Smooth muscle cell (in vitro differentiated cells): ENCODE measurements around the gene TOX2. TPM values are rescaled to one million over a fixed set of nuclear protein-coding genes. Genes with fewer than 3 reads are reported as not detected.

ENCODE experiments used
- DNase-seq: peaks from one replicate; lab custom pipeline; 2025; ENCODE audit not compliant: unreplicated experiment; lab: John Stamatoyannopoulos, UW
- H2AFZ ChIP-seq: fragments of 200-600 bp; sonication (generic); 2 replicates; pipeline ENCODE4 v1.6.0; 2016; ENCODE audit warnings: antibody characterized with exemption, low read depth, mild to moderate bottlenecking
- H3F3A ChIP-seq: fragments of 200-600 bp; sonication (generic); 2 replicates; pipeline ENCODE4 v1.6.0; 2017; ENCODE audit warnings: antibody characterized with exemption, low read depth
- H3K27ac ChIP-seq: fragments of 200-600 bp; sonication (generic); 2 replicates; pipeline ENCODE4 v1.5.1; 2016; ENCODE audit warnings: low read depth, mild to moderate bottlenecking
- H3K27me3 ChIP-seq: fragments of 200-600 bp; sonication (generic); 2 replicates; pipeline ENCODE4 v1.6.1; 2016; ENCODE audit warnings: low read depth, mild to moderate bottlenecking
- H3K36me3 ChIP-seq: fragments of 200-600 bp; sonication (generic); 2 replicates; pipeline ENCODE4 v1.5.1; 2016; ENCODE audit warnings: low read depth
- H3K4me1 ChIP-seq: fragments of 200-600 bp; sonication (generic); 2 replicates; pipeline ENCODE4 v1.5.1; 2016; ENCODE audit warnings: low read depth
- H3K4me2 ChIP-seq: fragments of 200-600 bp; sonication (generic); 2 replicates; pipeline ENCODE4 v1.6.0; 2016; ENCODE audit warnings: mild to moderate bottlenecking
- H3K4me3 ChIP-seq: fragments of 200-600 bp; sonication (generic); 2 replicates; pipeline ENCODE4 v1.5.1; 2016; ENCODE audit warnings: mild to moderate bottlenecking
- H3K79me2 ChIP-seq: fragments of 200-600 bp; sonication (generic); 2 replicates; pipeline ENCODE4 v1.6.0; 2016; ENCODE audit warnings: low read depth, mild to moderate bottlenecking
- H3K9ac ChIP-seq: fragments of 200-600 bp; sonication (generic); 2 replicates; pipeline ENCODE4 v1.6.0; 2016; ENCODE audit warnings: low read depth
- H3K9me3 ChIP-seq: fragments of 200-600 bp; sonication (generic); replicated peaks from 2 replicates; pipeline ENCODE4 v1.5.1; 2016; ENCODE audit warnings: low read depth
- H4K20me1 ChIP-seq: fragments of 200-600 bp; sonication (generic); 2 replicates; pipeline ENCODE4 v1.6.0; 2016; ENCODE audit warnings: low read depth
- WGBS: methylation state at CpG from one replicate; pipeline ENCODE4 v1.1.7; 2016; ENCODE audit warnings: low lambda C conversion rate; 5-methylcytosine and 5-hydroxymethylcytosine counted together
- polyA plus RNA-seq: library from polyadenylated mRNA; unstranded; fragments of >200 nt; fragmentation: Nextera tagmentation; extraction: Ambion mirVana; gene quantifications from 2 replicates; pipeline ENCODE4 v1.2.1, GENCODE V29; 2016
- total RNA-seq: library from RNA; depleted of rRNA; stranded (reverse); fragments of >200 nt; gene quantifications from 2 replicates; pipeline ENCODE4 v1.2.3, GENCODE V29; 2014
- TF ChIP-seq, protein P1 (sequence below): fragments of 200-600 bp; sonication (generic); IDR thresholded peaks from 2 replicates; pipeline ENCODE4 v1.5.1; 2017; ENCODE audit warnings: borderline replicate concordance, mild to moderate bottlenecking, antibody characterized with exemption; ENCODE audit not compliant: insufficient read depth, poor library complexity, severe bottlenecking

The TOX2 gene
- total and polyA plus RNA-seq, 2 experiments from 2014 or later: 1.1 to 3.8 TPM

DNA sequence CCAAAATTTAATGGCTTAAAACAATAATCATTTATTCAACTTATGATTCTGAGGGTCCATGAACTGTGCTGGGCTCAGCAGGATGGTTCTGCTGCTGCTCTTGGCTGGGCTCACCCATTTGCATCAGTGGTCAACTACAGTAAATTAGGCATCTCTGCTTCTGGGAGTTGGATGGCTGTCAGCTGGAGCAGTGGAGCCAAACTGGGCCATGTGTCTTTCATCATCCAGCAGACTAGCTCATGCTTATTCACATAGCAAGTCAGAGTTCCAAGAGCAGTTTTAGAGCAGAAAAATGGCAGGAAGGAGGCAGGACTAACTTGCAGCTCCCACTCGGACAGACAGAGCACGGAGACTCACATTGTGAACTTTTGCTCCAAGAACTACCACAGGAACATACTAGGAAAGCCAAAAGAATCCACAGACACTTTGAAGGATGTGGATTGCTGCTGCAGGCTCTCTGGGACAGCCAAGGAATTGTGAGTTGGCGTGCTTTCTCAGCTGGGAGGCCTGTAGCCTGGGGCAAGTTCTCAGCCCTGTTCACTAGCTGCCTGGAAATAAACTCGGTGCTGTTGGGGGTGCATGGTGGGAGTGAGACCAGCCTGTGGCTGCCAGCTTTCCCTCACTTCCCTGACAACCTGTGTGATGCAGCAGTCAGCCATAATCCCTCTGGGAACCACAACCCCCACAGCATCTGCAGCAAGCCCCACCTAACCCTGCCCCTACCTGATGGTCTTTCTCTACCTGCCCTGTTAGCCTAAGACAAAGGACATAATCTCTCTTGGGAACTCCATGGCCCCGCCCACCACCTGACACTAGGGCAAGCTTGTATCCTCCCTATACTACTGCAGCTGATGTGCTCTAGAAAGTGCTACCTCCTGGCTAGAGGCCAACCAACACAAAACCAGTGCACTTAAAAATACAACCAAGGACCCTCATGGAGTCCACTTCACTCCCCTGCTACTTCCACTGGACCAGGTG lies 143.3 kb downstream of the TOX2 start:
- no peak overlapping the region for H3K4me3 ChIP-seq
- no peak overlapping the region for H3K9ac ChIP-seq
- H3K27me3 ChIP-seq: no peaks in the 10 kb centered on the region
- H3K9me3 ChIP-seq: no peaks in the 10 kb centered on the region
- no peaks in the 10 kb centered on the region for H3F3A ChIP-seq
- no peak for DNase-seq
- H2AFZ ChIP-seq: no peak overlapping the region
- H3K79me2 ChIP-seq: no peaks in the 10 kb centered on the region
- WGBS: 71% methylated on average over 5 of the region's 5 CpGs
- TF ChIP-seq, protein P1, sequence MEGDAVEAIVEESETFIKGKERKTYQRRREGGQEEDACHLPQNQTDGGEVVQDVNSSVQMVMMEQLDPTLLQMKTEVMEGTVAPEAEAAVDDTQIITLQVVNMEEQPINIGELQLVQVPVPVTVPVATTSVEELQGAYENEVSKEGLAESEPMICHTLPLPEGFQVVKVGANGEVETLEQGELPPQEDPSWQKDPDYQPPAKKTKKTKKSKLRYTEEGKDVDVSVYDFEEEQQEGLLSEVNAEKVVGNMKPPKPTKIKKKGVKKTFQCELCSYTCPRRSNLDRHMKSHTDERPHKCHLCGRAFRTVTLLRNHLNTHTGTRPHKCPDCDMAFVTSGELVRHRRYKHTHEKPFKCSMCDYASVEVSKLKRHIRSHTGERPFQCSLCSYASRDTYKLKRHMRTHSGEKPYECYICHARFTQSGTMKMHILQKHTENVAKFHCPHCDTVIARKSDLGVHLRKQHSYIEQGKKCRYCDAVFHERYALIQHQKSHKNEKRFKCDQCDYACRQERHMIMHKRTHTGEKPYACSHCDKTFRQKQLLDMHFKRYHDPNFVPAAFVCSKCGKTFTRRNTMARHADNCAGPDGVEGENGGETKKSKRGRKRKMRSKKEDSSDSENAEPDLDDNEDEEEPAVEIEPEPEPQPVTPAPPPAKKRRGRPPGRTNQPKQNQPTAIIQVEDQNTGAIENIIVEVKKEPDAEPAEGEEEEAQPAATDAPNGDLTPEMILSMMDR: no peak
- H3K27ac ChIP-seq: no peak overlapping the region
- H3K4me1 ChIP-seq: no peaks in the 10 kb centered on the region
- H4K20me1 ChIP-seq: no peaks in the 10 kb centered on the region
- H3K4me2 ChIP-seq: no peak overlapping the region
- no peaks in the 10 kb centered on the region for H3K36me3 ChIP-seq

DNA sequence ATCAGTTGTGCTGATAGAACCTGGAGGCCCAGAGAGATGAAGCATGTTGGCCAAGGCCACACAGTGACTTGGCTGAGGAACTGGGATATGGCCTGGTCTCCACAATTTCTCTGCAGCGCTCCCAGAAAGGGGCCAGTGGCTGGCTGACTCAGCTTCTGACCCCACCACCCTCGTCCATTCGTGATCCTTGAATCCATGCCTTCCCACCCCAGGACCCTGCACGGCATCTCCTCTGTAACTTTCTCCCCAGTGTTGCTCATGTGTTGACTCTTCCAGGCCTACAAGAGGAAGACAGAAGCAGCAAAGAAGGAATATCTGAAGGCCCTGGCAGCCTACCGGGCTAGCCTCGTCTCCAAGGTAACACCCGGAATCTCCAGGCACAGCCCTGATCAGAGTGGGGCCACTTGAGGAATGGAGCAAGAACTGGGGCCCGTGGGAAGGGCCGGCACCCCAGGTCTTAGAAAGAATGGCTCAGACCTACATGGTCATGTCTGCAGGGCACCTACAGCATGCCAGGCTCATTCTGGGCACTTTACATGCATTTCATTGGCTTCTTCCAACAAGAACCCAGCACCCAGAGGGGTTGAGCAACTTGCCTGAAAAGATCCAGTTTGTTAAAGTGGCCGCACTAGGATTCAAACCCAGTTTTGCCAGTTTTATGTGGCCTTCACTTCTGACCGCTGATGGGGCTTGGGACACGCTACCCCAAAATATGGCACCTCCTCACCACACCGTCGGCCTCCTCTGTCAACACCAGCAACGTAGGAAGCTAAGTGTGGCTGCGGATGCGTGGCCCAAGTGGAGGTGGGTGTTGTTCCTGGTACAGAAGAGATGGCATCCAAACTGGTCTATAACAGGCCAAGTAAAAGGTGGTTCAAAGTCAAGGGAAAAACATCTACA lies 150.1 kb downstream of the TOX2 start:
- Histone ChIP-seq H3K36me3 (no peaks in the 10 kb centered on the region), H3K79me2 (no peaks in the 10 kb centered on the region), H4K20me1 (no peaks in the 10 kb centered on the region), H3K27ac (no peak overlapping the region), H3K4me2 (no peak overlapping the region), H3F3A (no peaks in the 10 kb centered on the region), H3K9ac (no peak overlapping the region), H3K9me3 (no peaks in the 10 kb centered on the region), H3K27me3 (no peaks in the 10 kb centered on the region), H3K4me3 (no peak overlapping the region), H3K4me1 (no peaks in the 10 kb centered on the region), H2AFZ (no peak overlapping the region)
- TF ChIP-seq, protein P1: no peak
- DNase-seq: no peak
- WGBS: 93% methylated on average over 17 of the region's 17 CpGs

DNA sequence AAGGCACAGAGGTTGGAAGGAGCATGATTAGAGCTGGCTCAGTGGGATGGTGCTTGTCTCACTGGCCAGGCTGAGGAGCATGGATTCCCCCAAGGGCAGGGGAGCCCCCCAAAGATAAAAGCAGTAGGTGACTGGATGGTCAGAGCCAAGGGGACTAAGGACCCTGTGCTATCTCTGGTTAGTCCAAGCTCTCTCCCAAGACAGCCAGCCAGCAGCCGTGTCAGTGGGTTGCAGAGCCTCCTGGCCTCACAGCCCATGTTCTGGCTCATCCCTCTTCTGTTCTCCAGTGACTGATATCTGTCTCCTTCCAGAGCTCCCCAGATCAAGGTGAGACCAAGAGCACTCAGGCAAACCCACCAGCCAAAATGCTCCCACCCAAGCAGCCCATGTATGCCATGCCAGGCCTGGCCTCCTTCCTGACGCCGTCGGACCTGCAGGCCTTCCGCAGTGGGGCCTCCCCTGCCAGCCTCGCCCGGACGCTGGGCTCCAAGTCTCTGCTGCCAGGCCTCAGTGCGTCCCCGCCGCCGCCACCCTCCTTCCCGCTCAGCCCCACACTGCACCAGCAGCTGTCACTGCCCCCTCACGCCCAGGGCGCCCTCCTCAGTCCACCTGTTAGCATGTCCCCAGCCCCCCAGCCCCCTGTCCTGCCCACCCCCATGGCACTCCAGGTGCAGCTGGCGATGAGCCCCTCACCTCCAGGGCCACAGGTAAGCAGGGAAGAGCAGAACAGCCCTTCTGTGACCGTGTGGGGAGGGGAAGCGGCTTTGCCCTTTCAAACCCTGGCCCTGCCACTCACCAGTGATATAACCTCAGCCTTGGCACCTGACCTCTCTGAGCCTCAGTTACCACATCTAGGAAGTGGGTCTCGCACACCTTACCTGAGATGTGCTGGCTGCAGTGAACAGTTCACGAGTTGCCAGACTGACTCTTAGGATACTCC lies 151.0 kb downstream of the TOX2 start:
- TF ChIP-seq, protein P1: no peak
- no peak overlapping the region for H3K27ac ChIP-seq
- H3K4me3 ChIP-seq: no peak overlapping the region
- no peaks in the 10 kb centered on the region for H3K36me3 ChIP-seq
- no peaks in the 10 kb centered on the region for H3K4me1 ChIP-seq
- no peak overlapping the region for H3K4me2 ChIP-seq
- H2AFZ ChIP-seq: no peak overlapping the region
- no peaks in the 10 kb centered on the region for H3K9me3 ChIP-seq
- no peak for DNase-seq
- H3F3A ChIP-seq: no peaks in the 10 kb centered on the region
- H3K27me3 ChIP-seq: no peaks in the 10 kb centered on the region
- no peaks in the 10 kb centered on the region for H3K79me2 ChIP-seq
- no peak overlapping the region for H3K9ac ChIP-seq
- no peaks in the 10 kb centered on the region for H4K20me1 ChIP-seq
- WGBS: 94% methylated on average over 18 of the region's 20 CpGs
